Measurements from ENCODE around the gene EGF. TPM values are rescaled to one million over a fixed set of nuclear protein-coding genes. Genes with fewer than 3 reads are reported as not detected.

Gene EGF
- total RNA-seq, 1 donor from 2014 or later = 15.0 TPM

GRCh38 chr4:109877400-109877799 lies 35.3 kb upstream of the EGF start:
- DNase-seq (ENCODE audit: low spot score) = no peak
- Mint-ChIP-seq H3K4me1 (ENCODE audit: unreplicated experiment) (peaks cover 9% of the 10 kb centered on the region), H3K36me3 (ENCODE audit: low read depth, unreplicated experiment) (peaks cover 5% of the 10 kb centered on the region), H3K27me3 (ENCODE audit: unreplicated experiment) (peaks cover 3% of the 10 kb centered on the region), H3K27ac (ENCODE audit: unreplicated experiment) (no peak overlapping the region), H3K9me3 (ENCODE audit: unreplicated experiment) (no peaks in the 10 kb centered on the region), H3K4me3 (ENCODE audit: unreplicated experiment) (no peak overlapping the region)
- TF ChIP-seq CTCF (IDR thresholded peaks at IDR 0.05; ENCODE audit: unreplicated experiment) = no peak

GRCh38 chr4:109878355-109878754 lies 34.3 kb upstream of the EGF start:
- H3K4me3 Mint-ChIP-seq (ENCODE audit: unreplicated experiment) = no peak overlapping the region
- DNase-seq (ENCODE audit: low spot score) = no peak
- H3K27ac Mint-ChIP-seq (ENCODE audit: unreplicated experiment) = no peak overlapping the region
- TF ChIP-seq CTCF (IDR thresholded peaks at IDR 0.05; ENCODE audit: unreplicated experiment) = no peak
- H3K27me3 Mint-ChIP-seq (ENCODE audit: unreplicated experiment) = peaks cover 3% of the 10 kb centered on the region
- no peaks in the 10 kb centered on the region for H3K9me3 Mint-ChIP-seq (ENCODE audit: unreplicated experiment)
- peaks cover 5% of the 10 kb centered on the region for H3K36me3 Mint-ChIP-seq (ENCODE audit: low read depth, unreplicated experiment)
- peaks cover 9% of the 10 kb centered on the region for H3K4me1 Mint-ChIP-seq (ENCODE audit: unreplicated experiment)

GRCh38 chr4:109879081-109879480 lies 33.6 kb upstream of the EGF start:
- TF ChIP-seq CTCF (IDR thresholded peaks at IDR 0.05; ENCODE audit: unreplicated experiment) = no peak

GRCh38 chr4:109879636-109880314 lies 32.9 kb upstream of the EGF start:
- H3K9me3 Mint-ChIP-seq (ENCODE audit: unreplicated experiment) = no peaks in the 10 kb centered on the region

More at GRCh38 chr4:109879081-109879480, 33.6 kb upstream of the EGF start:
- H3K4me1 Mint-ChIP-seq (ENCODE audit: unreplicated experiment) = peaks cover 7% of the 10 kb centered on the region
- H3K27ac Mint-ChIP-seq (ENCODE audit: unreplicated experiment) = no peak overlapping the region
- no peaks in the 10 kb centered on the region for H3K9me3 Mint-ChIP-seq (ENCODE audit: unreplicated experiment)
- DNase-seq (ENCODE audit: low spot score) = no peak
- H3K36me3 Mint-ChIP-seq (ENCODE audit: low read depth, unreplicated experiment) = peaks cover 5% of the 10 kb centered on the region
- H3K27me3 Mint-ChIP-seq (ENCODE audit: unreplicated experiment) = peaks cover 3% of the 10 kb centered on the region
- H3K4me3 Mint-ChIP-seq (ENCODE audit: unreplicated experiment) = no peak overlapping the region

More at GRCh38 chr4:109879636-109880314, 32.9 kb upstream of the EGF start:
- Mint-ChIP-seq H3K4me3 (ENCODE audit: unreplicated experiment) (no peak overlapping the region), H3K4me1 (ENCODE audit: unreplicated experiment) (peaks cover under 1% of the 10 kb centered on the region), H3K36me3 (ENCODE audit: low read depth, unreplicated experiment) (peaks cover 5% of the 10 kb centered on the region), H3K27me3 (ENCODE audit: unreplicated experiment) (peaks cover 3% of the 10 kb centered on the region), H3K27ac (ENCODE audit: unreplicated experiment) (no peak overlapping the region)
- DNase-seq (ENCODE audit: low spot score) = no peak
- no peak for TF ChIP-seq CTCF (IDR thresholded peaks at IDR 0.05; ENCODE audit: unreplicated experiment)

Data from endothelial cell (in vitro differentiated cells).